Measurements from ENCODE around the gene POLR2J3. TPM values are rescaled to one million over a fixed set of nuclear protein-coding genes. Genes with fewer than 3 reads are reported as not detected.
"Not testable (repeated sequence)": the region's sequence is repeated elsewhere in the genome, so short reads cannot be mapped to it uniquely, and the experiment has no call there.

Gene POLR2J3
- total RNA-seq, 2 experiments from 2014 or later = 49.0 to 57.2 TPM

DNA sequence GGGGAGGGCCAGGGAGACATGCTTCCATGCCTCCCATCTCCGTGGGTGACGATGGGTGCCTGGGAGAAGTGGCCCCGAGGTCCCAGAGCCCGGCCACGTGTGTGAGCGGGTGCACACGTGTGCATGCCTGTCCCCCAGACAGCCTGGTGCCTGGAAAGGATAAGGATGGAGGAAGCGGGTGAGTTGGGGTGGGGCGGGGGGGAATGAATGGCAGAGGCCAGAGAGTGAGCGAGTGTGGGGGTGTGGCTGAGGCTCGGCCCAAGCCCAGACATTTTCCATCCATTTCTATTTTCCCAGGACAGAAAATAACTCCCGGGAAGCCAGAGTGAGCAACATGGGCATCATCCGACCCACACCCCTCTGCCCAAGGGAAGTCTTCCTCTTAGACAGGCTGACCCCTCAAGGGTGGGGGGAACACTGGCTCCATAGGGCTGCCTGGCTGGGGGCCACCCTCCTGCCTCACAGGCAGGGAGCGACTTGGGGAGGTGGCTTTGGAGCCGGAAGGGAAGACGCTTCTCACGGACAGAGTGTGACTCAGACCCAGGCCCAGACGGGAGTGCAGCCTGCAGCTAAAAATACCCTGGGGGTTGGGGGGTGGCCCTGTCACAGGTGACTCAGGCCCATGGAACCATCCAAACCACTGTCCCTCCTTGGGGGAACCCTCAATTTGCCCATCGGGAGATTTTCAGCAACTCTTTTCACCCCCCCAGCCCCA, 32.2 kb upstream of the POLR2J3 start:
- H3K27me3 Mint-ChIP-seq; DNase-seq; H3K4me1 Mint-ChIP-seq; H3K36me3 Mint-ChIP-seq; H3K9me3 Mint-ChIP-seq; POLR2A ChIA-PET; ATAC-seq (ENCODE audit: low read depth); H3K27ac Mint-ChIP-seq; H3K4me3 Mint-ChIP-seq: not testable (repeated sequence)

DNA sequence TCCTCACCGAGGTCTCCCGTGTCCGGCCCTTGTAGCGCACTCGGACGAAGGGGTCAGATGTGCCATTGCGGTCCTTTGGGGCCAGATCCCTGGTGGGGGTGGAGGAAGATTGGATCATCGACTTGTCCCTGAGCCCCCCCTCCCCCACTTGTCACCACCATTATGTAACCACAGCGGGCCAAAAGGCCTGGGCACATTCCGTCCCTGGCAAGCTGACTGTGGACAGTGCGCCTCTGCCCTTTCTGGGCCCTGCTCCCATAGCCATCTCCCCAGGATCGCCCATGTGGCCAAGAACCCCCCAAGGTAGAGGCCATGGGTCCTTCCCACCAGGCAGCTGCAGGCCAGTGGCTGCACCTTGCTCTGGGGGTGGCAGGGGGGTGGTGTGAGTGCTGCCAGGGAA, 29.9 kb upstream of the POLR2J3 start:
- POLR2A ChIA-PET; ATAC-seq (ENCODE audit: low read depth); DNase-seq; H3K9me3 Mint-ChIP-seq; H3K4me3 Mint-ChIP-seq; H3K27ac Mint-ChIP-seq; H3K27me3 Mint-ChIP-seq; H3K36me3 Mint-ChIP-seq; H3K4me1 Mint-ChIP-seq: not testable (repeated sequence)

DNA sequence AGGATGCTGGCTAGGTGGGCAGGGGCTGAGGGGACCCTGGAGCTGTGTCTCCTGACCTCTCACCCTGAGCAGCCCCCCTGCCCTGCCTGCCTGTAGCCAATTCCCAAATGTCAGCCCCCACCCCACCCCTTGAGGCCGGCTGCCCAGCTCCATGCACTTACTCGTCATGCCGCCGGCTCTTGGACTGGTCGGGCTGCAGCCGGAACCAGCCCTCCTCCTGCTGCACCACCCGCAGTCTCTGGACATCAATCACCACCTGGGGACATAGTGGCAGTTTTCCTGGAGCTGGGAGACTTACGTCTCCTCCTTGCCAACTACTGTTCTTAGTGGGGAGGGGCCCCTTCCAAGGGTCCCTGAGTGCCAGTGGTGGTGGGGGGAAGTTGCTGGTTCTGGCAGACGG, 27.3 kb upstream of the POLR2J3 start:
- H3K4me1 Mint-ChIP-seq; H3K4me3 Mint-ChIP-seq; H3K27ac Mint-ChIP-seq; ATAC-seq (ENCODE audit: low read depth); DNase-seq; H3K36me3 Mint-ChIP-seq; POLR2A ChIA-PET; H3K9me3 Mint-ChIP-seq; H3K27me3 Mint-ChIP-seq: not testable (repeated sequence)

DNA sequence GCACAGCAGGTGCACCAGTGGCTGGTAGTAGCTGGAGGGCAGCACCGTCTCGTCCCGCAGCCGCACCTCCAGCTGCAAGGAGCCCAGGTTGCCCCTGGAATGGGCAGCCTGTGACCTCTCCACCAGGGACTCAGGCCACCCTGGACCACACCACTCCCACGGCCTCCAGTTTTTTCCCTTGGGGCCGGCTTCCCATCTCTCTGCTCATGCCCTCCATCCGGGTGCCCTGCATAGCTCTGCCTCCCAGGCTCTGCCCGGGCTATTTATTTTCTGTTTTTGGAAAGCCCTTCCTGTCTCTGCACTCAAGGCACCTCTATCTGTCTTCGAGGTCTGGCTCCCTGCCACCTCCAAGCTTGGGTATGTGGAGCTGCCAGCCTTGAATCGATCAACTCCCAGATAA, 23.7 kb upstream of the POLR2J3 start:
- H3K4me1 Mint-ChIP-seq; H3K27ac Mint-ChIP-seq; H3K36me3 Mint-ChIP-seq; H3K9me3 Mint-ChIP-seq; POLR2A ChIA-PET; H3K27me3 Mint-ChIP-seq; ATAC-seq (ENCODE audit: low read depth); H3K4me3 Mint-ChIP-seq; DNase-seq: not testable (repeated sequence)

DNA sequence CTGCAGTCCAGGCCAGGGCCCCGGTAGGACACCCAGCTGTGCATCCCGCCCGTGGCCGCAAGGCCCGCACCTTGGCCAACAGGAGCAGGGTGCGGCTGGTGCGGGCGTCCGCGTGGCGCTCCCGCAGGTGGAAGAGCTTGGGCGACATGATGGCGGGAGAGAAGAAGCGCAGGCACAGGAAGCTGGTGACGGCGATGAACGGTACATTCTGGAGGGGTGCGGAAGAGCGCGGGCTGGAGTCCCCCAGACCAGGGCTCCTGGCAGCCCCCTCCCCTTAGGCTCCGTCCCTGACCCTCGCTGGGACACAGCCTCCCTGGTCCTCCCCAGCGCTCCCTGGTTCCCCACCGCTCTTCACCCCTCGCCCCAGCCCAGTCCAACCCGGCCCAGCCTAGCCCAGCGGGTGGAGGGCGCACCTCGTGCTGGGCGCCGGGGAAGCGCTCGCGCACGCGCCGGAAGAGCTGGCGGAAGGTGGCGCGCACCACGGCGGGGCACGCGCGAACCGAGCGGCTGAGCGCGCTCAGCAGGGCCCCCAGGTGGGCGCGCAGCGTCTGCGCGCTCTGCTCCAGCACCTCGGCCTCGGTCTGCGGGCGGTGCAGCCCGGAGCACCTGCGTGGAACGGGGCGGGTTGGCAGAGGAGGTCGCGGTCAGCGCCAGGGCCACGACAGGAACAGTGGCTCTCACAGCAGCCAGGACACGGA, 21.4 kb upstream of the POLR2J3 start:
- H3K27me3 Mint-ChIP-seq, H3K9me3 Mint-ChIP-seq, H3K36me3 Mint-ChIP-seq, DNase-seq, H3K4me1 Mint-ChIP-seq, POLR2A ChIA-PET, H3K4me3 Mint-ChIP-seq, H3K27ac Mint-ChIP-seq: not testable (repeated sequence)
- ATAC-seq (ENCODE audit: low read depth) = peak; percentile 79

DNA sequence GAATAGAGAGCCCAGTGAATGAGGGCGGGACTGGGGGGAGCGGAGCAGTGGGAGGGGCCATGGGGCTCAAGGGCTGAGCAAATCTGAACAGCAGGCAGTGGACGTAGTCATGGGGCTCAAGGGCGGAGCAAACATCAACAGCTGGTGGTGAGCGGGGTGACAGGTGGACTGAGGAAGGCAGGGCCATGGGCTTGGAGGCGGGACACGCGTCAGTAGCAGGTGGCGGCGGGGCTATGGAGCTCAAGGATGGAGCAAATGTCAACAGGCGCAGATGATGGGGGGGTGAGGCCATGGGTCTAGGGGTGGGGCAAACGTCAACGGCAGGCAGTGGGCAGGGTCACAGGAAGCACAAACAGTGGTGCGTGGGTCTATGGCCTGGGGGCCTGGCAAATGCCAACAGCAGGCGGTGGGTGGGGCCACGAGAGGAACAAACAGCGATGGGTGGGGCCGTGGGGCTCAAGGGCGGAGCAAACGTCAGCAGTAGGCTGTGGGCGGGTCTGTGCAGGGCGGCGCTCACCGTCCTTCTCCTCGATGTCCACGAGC, 20.2 kb upstream of the POLR2J3 start:
- H3K4me3 Mint-ChIP-seq, H3K9me3 Mint-ChIP-seq, H3K4me1 Mint-ChIP-seq, H3K27me3 Mint-ChIP-seq, H3K27ac Mint-ChIP-seq, H3K36me3 Mint-ChIP-seq, POLR2A ChIA-PET: not testable (repeated sequence)
- peak; percentile 58 for DNase-seq
- peak; percentile 59 for ATAC-seq (ENCODE audit: low read depth)

DNA sequence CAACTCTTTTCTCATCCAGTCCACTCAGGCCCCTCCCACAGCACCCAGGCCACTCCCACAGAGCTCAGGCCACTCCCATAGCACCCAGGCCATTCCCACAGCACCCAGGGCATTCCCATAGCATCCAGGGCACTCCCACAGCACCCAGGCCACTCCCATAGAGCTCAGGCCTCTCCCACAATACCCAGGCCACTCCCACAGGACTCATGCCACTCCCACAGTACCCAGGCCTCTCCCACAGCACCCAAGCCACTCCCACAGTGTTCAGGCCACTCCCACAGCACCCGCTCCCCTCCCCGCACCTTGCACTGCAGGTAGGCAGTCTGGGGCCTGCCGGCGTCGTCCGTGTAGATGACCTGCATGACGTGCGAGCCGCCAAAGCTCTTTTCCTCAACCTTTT, 17.5 kb upstream of the POLR2J3 start:
- DNase-seq, H3K4me1 Mint-ChIP-seq, H3K9me3 Mint-ChIP-seq, H3K27me3 Mint-ChIP-seq, H3K4me3 Mint-ChIP-seq, H3K27ac Mint-ChIP-seq, POLR2A ChIA-PET, H3K36me3 Mint-ChIP-seq: not testable (repeated sequence)
- ATAC-seq (ENCODE audit: low read depth) = peak; percentile 7

DNA sequence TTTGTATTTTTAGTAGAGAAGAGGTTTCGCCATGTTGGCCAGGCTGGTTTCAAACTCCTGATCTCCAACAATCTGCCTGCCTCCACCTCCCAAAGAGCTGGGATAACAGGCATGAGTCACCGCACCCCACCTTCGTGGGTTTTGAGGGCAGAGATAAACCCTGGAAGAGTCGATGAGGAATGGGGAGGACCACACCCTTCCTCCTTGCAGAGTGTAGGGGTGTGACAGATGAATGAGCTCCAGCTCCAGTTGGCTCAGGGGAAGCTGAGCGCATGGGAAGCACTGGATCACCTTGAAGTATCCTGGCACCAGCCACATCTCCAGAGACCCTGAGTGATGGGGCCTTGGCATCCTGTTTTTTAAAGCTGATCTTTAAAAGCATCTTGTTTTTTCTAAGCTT, 11.1 kb upstream of the POLR2J3 start:
- DNase-seq; H3K9me3 Mint-ChIP-seq; H3K4me1 Mint-ChIP-seq; H3K27me3 Mint-ChIP-seq; H3K36me3 Mint-ChIP-seq; H3K4me3 Mint-ChIP-seq; ATAC-seq (ENCODE audit: low read depth); POLR2A ChIA-PET; H3K27ac Mint-ChIP-seq: not testable (repeated sequence)

DNA sequence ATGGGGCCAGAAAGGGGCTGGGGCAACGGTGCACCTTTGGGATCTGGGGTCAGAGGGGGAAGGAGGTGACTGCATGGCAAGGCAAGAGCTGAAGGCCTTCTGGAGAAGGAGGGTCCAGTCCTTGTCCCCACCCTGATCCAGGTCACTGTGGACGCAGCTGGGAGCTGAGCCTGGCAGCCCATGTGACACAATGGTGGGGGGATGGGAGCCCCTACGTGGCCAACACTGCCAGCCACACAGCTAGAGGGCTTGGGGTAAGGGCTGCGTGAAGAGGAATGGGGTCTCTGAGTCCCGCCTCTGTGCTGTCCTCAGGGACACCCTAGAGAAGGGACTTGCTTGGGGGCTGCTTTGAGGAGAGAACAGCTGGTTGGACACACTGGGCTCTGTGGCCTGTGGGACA, 9.3 kb upstream of the POLR2J3 start:
- H3K9me3 Mint-ChIP-seq; H3K27ac Mint-ChIP-seq; ATAC-seq (ENCODE audit: low read depth); POLR2A ChIA-PET; H3K27me3 Mint-ChIP-seq; H3K36me3 Mint-ChIP-seq; H3K4me1 Mint-ChIP-seq; DNase-seq; H3K4me3 Mint-ChIP-seq: not testable (repeated sequence)

DNA sequence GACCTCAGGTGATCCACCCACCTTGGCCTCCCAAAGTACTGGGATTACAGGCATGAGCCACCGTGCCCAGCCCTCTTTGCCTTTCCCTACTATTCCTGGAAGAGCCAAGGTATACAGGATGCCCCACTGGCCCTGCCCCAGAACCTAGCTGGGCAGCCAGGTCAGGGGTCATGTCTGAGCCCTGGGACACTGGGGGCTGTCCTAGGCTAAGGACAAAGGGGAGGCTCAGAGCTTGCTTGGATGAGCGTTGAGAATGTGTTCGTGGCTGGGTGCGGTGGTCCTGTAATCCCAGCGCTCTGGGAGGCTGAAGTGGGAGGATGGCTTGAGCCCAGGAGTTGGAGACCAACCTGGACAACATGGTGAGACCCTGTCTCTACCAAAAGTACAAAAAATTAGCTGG, 6.1 kb upstream of the POLR2J3 start:
- H3K27me3 Mint-ChIP-seq; DNase-seq; H3K9me3 Mint-ChIP-seq; ATAC-seq (ENCODE audit: low read depth); H3K4me3 Mint-ChIP-seq; H3K36me3 Mint-ChIP-seq; H3K4me1 Mint-ChIP-seq; H3K27ac Mint-ChIP-seq; POLR2A ChIA-PET: not testable (repeated sequence)

DNA sequence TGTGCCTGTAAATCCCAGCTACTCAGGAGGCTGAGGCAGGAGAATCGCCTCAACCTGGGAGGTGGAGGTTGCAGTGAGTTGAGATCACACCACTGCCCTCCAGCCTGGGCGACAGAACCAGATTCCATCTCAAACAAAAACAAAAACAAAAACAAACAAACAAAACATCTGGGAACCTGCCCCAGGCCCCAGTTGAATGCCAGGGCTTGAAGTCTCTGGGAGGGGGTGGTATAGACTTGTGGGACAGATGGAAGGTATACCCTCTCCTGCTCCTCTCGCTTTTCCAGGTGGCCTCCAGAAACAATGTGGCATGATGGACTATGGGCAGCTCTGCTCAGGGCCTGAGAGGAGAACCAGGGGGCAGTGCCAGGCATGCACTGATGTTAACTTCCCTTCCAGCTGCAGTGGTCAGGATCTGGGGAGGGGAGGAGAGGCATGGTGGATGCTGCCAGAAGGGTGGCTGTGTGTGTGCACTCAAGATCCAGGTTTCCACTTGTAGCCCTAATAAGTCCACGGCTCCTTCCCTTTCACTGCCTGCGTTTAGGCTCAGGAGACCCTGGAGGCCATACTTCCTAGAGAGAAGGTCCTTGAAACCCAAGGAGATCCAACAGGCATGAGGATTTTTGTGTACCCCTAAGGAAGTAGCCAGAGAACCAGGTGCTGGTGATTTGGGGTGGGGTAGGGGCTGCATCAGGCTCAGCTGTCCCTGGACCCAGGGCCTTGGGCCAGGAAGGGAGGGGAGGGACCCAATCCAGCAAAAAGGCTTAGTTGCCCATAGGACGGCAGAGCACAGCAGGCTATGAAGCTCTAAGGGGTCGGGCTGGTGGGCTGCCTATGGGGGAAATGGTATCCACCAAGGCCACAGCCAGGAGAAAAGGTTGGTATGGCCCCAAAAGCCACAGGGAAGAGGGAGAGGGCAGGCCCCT, 5.2 kb upstream of the POLR2J3 start:
- H3K9me3 Mint-ChIP-seq; H3K4me3 Mint-ChIP-seq; ATAC-seq (ENCODE audit: low read depth): not testable (repeated sequence)

DNA sequence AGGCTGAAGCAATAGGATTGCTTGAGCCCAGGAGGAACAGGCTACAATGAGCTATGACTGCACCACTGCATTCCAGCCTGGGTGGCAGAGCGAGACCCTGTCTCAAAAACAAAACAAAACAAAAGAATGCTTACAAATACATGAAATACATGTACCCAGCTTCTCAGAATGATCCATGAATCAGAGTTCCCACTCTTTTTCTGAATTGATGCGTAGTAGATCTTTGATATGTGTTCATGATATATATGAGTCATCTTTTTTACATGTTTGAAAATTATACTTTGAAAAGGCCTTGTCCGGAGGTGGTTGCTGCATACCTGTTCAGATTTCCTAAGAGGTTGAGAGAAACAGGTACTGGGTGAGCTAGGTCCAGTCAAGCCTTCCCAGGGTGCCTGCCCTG, 4.0 kb upstream of the POLR2J3 start:
- H3K27ac Mint-ChIP-seq; POLR2A ChIA-PET; H3K4me1 Mint-ChIP-seq; H3K36me3 Mint-ChIP-seq; H3K9me3 Mint-ChIP-seq; H3K27me3 Mint-ChIP-seq; ATAC-seq (ENCODE audit: low read depth); H3K4me3 Mint-ChIP-seq; DNase-seq: not testable (repeated sequence)

More for the DNA sequence above, 5.2 kb upstream of the POLR2J3 start:
- H3K4me1 Mint-ChIP-seq, DNase-seq, H3K27me3 Mint-ChIP-seq, H3K27ac Mint-ChIP-seq, H3K36me3 Mint-ChIP-seq, POLR2A ChIA-PET: not testable (repeated sequence)

DNA sequence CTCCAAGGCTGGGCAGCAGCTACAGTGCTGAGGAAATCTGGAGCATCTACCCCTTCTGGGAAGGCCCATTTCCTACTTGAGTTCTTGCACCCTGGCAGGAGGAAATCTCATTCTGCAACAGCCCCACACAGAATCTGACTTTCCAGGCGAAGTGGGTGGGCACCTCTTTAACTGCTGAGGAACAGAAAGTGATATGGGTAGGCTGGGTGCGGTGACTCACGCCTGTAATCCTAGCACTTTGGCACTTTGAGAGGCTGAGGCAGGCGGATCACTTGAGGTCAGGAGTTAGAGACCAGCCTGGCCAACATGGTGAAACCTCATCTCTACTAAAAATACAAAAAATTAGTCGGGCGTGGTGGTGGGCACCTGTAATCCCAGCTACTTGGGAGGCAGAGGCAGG, 2.2 kb upstream of the POLR2J3 start:
- DNase-seq; H3K27me3 Mint-ChIP-seq; ATAC-seq (ENCODE audit: low read depth); H3K36me3 Mint-ChIP-seq; H3K4me3 Mint-ChIP-seq; H3K9me3 Mint-ChIP-seq; POLR2A ChIA-PET; H3K4me1 Mint-ChIP-seq; H3K27ac Mint-ChIP-seq: not testable (repeated sequence)

All from activated naive CD8-positive, alpha-beta T cell treated with anti-CD3 and anti-CD28 coated beads, Interleukin-2, amount 10 ng/mL, durations not matched to agents 7 days and 5 days (primary cell).